Measurements from ENCODE around the gene GRIK4.

DNA sequence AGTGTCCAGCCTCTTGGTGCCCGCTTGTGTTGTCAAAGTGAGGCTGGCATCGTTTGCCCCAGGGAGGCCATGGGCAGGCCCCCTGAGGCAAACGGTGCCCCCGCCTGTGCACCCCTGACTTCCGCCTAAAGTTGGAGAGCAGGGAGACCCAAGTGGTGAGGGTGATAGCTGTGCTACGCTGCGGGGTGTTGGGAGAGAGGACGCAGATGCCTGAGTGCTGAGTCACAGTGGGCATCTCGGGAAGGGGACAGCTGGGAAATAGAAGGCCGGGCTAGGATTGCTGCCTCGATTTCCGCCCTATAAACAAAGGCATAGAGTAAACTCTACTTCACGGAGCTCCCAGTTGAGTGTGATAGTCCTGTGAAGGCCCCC, 5.8 kb downstream of the GRIK4 start:
- TF ChIP-seq GATA2 (IDR thresholded peaks at IDR 0.05; ENCODE audit: low read depth, low read length) (no peak), GATA3 (IDR thresholded peaks at IDR 0.05; ENCODE audit: low read depth, low read length) (no peak)
